Measurements from ENCODE around the gene BET1L.
A peak's percentile ranks its signal among the peaks of the same experiment; 100 is the strongest.

Gene BET1L

DNA sequence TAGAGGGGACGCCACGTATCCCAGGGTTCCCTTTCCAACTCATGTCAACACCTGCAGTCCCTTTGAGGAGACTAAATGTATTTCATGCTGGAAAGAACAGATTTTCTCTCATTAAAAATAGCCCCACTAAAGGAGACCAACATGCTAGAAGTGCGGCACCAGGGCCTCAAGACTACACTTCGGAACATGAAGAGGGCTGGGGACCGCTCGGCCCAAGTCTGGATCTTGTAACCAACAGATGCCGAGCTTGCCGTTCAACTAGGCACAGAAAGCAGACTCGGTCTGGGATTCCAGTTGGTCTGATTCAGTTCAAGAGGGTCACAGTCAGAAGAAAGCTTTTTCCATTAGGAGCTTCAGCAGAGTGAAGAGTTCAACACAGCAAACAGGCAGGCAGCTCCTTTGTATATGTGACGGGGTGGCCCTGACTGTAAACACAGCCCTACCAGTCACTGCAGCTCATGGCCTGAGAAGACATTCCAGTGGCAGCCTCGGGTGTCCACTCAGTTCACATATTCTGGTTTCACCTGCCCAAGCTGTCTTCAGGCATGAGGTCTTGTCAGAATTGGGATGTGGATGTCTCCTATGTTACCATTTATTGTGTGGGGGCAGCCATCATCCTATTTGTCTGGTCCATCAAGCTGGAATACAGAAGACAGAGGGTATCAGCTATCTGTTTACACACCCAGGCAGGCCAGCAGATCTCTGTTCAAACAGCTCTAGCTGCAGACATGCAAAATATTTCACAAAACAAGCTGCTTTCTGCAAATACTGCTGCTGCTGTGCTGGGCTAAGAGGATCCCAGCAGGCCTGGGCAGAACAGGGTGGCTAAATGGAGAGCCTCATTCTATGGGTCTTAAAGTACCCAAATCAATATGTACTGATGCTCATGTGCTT, 9.1 kb upstream of the BET1L start:
- peaks cover 0 to 3% (median 0%) of the 10 kb centered on the region in 4 donors for H3K4me1 ChIP-seq
- TF ChIP-seq, protein P1, sequence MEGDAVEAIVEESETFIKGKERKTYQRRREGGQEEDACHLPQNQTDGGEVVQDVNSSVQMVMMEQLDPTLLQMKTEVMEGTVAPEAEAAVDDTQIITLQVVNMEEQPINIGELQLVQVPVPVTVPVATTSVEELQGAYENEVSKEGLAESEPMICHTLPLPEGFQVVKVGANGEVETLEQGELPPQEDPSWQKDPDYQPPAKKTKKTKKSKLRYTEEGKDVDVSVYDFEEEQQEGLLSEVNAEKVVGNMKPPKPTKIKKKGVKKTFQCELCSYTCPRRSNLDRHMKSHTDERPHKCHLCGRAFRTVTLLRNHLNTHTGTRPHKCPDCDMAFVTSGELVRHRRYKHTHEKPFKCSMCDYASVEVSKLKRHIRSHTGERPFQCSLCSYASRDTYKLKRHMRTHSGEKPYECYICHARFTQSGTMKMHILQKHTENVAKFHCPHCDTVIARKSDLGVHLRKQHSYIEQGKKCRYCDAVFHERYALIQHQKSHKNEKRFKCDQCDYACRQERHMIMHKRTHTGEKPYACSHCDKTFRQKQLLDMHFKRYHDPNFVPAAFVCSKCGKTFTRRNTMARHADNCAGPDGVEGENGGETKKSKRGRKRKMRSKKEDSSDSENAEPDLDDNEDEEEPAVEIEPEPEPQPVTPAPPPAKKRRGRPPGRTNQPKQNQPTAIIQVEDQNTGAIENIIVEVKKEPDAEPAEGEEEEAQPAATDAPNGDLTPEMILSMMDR (IDR thresholded peaks at IDR 0.05): no peak
- H3K9me3 ChIP-seq: no peaks in the 10 kb centered on the region
- H3K4me3 ChIP-seq: no peak overlapping the region
- intact Hi-C loops (cut with DNase I; ENCODE audit: low total_unique reads): no loop called here
- no peak overlapping the region for H3K27ac ChIP-seq
- H3K27me3 ChIP-seq: no peaks in the 10 kb centered on the region
- peaks cover 26 to 75% (median 55%) of the 10 kb centered on the region in 3 donors for H3K36me3 ChIP-seq
- no peak for DNase-seq

DNA sequence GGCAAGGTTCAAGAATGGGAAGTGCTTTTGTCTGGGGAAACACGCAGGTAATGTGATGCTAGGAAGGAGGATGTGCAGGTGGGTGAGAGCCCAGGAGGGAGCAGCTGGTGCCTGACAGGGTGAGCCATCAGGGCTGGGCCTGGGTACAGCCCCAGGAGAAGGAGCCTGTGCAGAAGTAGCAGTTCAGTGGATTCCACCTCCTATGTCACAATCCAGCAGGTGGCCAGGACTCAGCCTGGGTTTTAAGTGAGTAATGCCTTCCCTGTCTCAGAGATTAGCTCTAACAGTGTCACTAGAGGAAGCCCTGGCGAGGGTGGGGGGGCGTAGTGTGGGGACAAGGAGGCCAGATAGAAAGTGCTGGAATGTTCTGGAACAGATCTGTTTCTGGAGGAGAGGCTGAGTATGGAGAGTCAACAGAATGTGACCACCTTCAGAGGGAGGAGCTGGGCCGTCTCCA, 8.4 kb upstream of the BET1L start:
- H3K36me3 ChIP-seq: peaks cover 33 to 79% (median 62%) of the 10 kb centered on the region in 3 donors
- peaks cover 0 to 10% (median 5%) of the 10 kb centered on the region in 4 donors for H3K4me1 ChIP-seq
- no peak overlapping the region for H3K27ac ChIP-seq
- H3K4me3 ChIP-seq: no peak overlapping the region
- intact Hi-C loops (cut with DNase I; ENCODE audit: low total_unique reads): no loop called here
- no peaks in the 10 kb centered on the region for H3K27me3 ChIP-seq
- DNase-seq: no peak
- TF ChIP-seq, protein P1 (IDR thresholded peaks at IDR 0.05): no peak
- no peaks in the 10 kb centered on the region for H3K9me3 ChIP-seq

DNA sequence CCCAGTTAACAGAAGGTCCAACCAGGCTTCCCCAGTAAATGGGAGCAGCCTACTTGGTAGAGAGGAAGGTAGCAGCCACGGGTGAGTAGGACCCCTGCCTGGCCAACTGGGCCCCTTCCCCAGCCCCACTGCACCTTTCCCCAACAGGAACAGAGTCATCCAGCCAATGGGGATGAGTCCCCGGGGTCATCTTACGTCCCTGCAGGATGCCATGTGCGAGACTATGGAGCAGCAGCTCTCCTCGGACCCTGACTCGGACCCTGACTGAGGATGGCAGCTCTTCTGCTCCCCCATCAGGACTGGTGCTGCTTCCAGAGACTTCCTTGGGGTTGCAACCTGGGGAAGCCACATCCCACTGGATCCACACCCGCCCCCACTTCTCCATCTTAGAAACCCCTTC, 6.9 kb upstream of the BET1L start:
- Histone ChIP-seq H3K36me3 (peaks cover 40 to 86% (median 72%) of the 10 kb centered on the region in 3 donors), H3K9me3 (no peaks in the 10 kb centered on the region), H3K4me3 (no peak overlapping the region), H3K4me1 (peaks cover 0 to 26% (median 20%) of the 10 kb centered on the region in 4 donors), H3K27ac (no peak overlapping the region), H3K27me3 (no peaks in the 10 kb centered on the region)
- TF ChIP-seq, protein P1 (IDR thresholded peaks at IDR 0.05): no peak
- intact Hi-C loops (cut with DNase I; ENCODE audit: low total_unique reads): loop anchor here (5.0 kb wide), 1 partner anchor 143 kb away; no protein-coding TSS in a partner anchor
- no peak for DNase-seq

DNA sequence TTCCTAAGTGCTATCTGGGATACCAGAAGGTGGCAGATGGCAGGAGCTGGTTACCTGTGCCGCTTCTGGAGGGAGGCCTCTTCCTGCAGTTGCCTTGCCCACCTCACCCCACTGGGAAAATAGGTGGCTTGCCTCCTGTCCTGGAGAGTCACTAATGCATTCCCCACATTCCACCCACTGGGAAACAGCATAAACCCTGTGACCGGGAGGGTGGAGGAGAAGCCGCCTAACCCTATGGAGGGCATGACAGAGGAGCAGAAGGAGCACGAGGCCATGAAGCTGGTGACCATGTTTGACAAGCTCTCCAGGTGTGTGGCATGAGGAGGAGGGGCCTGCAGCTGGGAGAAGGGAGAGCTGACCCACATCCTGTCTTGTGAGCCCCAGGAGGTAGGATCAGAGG, 5.9 kb upstream of the BET1L start:
- H3K4me3 ChIP-seq: no peak overlapping the region
- peaks cover 40 to 76% (median 67%) of the 10 kb centered on the region in 3 donors for H3K36me3 ChIP-seq
- TF ChIP-seq, protein P1 (IDR thresholded peaks at IDR 0.05): no peak
- H3K9me3 ChIP-seq: no peaks in the 10 kb centered on the region
- H3K4me1 ChIP-seq: peaks cover 0 to 28% (median 20%) of the 10 kb centered on the region in 4 donors
- H3K27me3 ChIP-seq: no peaks in the 10 kb centered on the region
- H3K27ac ChIP-seq: no peak overlapping the region
- no peak for DNase-seq
- intact Hi-C loops (cut with DNase I; ENCODE audit: low total_unique reads): loop anchor here (5.0 kb wide), 1 partner anchor 144 kb away; no protein-coding TSS in a partner anchor

DNA sequence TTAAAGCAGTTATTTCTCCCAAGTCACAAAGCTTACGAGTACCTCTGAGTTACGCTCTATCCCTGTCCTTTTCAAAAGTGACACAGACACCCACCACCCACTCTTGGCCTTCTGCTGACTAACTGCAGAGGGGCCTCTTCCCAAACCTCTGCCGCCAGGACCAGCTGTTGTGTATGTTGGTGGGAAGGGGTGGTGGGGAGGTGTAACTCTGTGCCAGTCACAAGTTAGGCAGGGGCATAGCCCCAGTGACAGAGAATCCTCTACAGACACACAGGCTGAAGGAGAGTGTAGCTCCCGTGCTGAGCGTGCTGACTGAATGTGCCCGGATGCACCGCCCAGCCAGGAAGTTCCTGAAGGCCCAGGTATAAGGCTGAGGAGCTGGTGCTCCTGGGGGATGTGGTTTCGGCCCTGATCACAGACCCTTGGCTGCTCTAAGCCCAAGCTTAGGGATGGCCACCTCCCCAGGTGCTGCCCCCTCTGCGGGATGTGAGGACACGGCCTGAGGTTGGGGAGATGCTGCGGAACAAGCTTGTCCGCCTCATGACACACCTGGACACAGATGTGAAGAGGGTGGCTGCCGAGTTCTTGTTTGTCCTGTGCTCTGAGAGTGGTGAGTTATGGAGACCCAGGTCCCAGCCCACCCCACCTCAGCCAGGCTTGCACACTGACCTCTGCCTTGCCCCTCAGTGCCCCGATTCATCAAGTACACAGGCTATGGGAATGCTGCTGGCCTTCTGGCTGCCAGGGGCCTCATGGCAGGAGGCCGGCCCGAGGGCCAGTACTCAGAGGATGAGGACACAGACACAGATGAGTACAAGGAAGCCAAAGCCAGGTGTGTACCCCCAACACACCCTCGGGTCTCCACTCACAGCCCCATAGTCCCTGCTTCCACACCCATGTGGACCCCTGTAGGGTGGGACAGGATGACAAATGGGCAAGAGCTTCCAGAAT, 5.2 kb upstream of the BET1L start:
- TF ChIP-seq, protein P1 (IDR thresholded peaks at IDR 0.05): no peak
- peak in 1 of 2 donors; percentile 55 for DNase-seq
- H3K27me3 ChIP-seq: no peaks in the 10 kb centered on the region
- peaks cover 0 to 28% (median 20%) of the 10 kb centered on the region in 4 donors for H3K4me1 ChIP-seq
- intact Hi-C loops (cut with DNase I; ENCODE audit: low total_unique reads): loop anchor here (5.0 kb wide), 1 partner anchor 145 kb away; no protein-coding TSS in a partner anchor
- no peak overlapping the region for H3K4me3 ChIP-seq
- peaks cover 40 to 75% (median 63%) of the 10 kb centered on the region in 3 donors for H3K36me3 ChIP-seq
- no peaks in the 10 kb centered on the region for H3K9me3 ChIP-seq
- H3K27ac ChIP-seq: no peak overlapping the region
